Renal cortical epithelial cell (primary cell): ENCODE data around the gene BRCA2. TPM values are rescaled to one million over a fixed set of nuclear protein-coding genes. Genes with fewer than 3 reads are reported as not detected.

Source experiments
- DNase-seq: peaks from one replicate; pipeline ENCODE4 v3.0.0-alpha.2; 2011; ENCODE audit warnings: low read depth
- total RNA-seq: library from RNA; depleted of rRNA; stranded (reverse); fragments of >200 nt; gene quantifications from 2 replicates; pipeline ENCODE4 v1.2.3, GENCODE V29; 2014

The BRCA2 gene, protein sequence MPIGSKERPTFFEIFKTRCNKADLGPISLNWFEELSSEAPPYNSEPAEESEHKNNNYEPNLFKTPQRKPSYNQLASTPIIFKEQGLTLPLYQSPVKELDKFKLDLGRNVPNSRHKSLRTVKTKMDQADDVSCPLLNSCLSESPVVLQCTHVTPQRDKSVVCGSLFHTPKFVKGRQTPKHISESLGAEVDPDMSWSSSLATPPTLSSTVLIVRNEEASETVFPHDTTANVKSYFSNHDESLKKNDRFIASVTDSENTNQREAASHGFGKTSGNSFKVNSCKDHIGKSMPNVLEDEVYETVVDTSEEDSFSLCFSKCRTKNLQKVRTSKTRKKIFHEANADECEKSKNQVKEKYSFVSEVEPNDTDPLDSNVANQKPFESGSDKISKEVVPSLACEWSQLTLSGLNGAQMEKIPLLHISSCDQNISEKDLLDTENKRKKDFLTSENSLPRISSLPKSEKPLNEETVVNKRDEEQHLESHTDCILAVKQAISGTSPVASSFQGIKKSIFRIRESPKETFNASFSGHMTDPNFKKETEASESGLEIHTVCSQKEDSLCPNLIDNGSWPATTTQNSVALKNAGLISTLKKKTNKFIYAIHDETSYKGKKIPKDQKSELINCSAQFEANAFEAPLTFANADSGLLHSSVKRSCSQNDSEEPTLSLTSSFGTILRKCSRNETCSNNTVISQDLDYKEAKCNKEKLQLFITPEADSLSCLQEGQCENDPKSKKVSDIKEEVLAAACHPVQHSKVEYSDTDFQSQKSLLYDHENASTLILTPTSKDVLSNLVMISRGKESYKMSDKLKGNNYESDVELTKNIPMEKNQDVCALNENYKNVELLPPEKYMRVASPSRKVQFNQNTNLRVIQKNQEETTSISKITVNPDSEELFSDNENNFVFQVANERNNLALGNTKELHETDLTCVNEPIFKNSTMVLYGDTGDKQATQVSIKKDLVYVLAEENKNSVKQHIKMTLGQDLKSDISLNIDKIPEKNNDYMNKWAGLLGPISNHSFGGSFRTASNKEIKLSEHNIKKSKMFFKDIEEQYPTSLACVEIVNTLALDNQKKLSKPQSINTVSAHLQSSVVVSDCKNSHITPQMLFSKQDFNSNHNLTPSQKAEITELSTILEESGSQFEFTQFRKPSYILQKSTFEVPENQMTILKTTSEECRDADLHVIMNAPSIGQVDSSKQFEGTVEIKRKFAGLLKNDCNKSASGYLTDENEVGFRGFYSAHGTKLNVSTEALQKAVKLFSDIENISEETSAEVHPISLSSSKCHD (N-terminal part only)
- 0.89 and 3.8 TPM in 2 replicates for total RNA-seq

- DNase-seq, result peak; percentile 69
Observed at GRCh38 chr13:32315238-32316027, at the start of gene BRCA2, which contains the start of gene ZAR1L. TSS of gene BRCA2 (plus strand) at chr13:32315508. CDS start at chr13:32316461, 953 bp downstream. TSS of gene ZAR1L (minus strand) at chr13:32315363. CDS start at chr13:32311925, 3,438 bp downstream.

DNA sequence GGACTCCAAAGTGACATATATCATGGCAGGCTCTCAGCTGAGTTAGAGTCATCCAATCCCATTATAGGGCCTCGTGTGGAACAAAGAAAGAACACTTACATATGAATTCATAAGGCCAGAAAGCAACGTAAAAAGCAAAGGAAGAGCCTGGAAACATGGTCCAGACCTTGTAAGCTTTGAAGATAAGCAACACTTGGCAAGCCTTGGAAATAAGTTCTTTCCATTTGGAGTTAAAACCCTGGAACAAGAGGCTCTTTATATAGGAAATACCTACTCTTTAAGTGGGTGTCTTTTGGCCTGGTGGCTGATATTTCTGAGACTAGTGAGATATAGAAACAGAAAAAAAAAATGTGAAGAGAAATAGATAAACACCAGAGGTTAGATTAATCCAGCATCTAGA lies 49.6 kb upstream of the BRCA2 start:
- no peak for DNase-seq

DNA sequence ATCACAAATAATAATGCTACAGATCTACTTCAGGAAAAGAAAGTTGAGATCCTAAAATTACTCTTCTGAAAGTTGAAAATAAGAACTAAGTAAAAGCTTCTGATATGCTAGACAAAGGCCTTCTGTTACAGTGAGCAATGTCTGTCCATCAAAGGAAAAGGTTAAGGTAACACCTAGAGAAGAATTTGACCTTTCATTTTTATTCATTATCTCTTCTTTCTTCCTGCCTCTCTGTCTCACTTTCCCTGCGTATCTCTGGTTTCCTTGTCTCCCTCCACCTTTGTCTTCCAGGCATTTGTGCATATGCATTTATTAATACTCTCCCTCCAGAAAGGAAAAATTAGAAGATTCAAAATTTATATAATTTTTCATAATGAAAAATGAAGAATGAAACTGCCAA lies 49.2 kb upstream of the BRCA2 start:
- no peak for DNase-seq

GRCh38 chr13:32267836-32268439 lies 47.4 kb upstream of the BRCA2 start:
- no peak for DNase-seq

GRCh38 chr13:32272021-32272683 lies 43.2 kb upstream of the BRCA2 start:
- no peak for DNase-seq

DNA sequence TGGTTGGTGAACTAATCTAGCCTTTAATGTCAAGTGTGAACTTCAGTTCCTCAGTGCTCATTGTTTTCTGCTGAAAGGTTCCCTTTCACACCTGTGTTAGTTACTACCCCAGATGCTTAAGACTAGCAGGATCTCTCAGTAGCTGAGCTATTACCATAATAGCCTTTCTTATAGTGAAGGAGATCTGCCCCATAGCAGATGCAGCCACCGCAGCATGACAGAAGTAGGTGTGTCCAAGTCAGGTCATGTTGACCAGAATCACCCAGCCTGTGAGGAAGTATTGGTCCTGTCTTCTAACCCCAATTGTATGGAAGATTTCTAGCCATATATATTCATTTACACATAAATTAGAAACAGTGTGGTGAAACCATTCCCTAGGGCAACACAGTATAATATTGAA lies 37.5 kb upstream of the BRCA2 start:
- DNase-seq, result peak; percentile 38

DNA sequence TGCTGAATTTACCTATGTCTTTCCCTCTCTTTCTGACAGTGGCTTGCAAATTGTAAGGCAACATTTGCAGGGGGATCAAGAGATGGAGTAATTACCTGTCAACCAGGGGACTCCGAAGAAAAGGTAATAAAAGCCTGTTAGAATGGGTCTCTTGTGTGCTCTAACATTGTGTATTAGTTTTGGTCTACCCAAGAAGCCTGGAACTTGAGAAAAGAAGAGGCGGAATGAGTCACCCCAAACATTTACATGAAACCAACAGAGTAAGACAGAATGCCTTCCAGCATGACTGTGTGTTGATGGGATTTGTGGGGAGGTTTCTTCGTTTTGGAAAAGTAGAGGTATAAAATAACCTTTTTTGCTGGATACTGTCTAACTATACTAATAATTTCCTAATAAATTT lies 36.9 kb upstream of the BRCA2 start:
- DNase-seq, result peak; percentile 89

- no peak for DNase-seq
Observed at GRCh38 chr13:32281096-32281495, 34.2 kb upstream of the BRCA2 start.

GRCh38 chr13:32282096-32282711 lies 33.1 kb upstream of the BRCA2 start:
- no peak for DNase-seq

GRCh38 chr13:32284927-32285632 lies 30.2 kb upstream of the BRCA2 start:
- DNase-seq, result peak; percentile 95

DNA sequence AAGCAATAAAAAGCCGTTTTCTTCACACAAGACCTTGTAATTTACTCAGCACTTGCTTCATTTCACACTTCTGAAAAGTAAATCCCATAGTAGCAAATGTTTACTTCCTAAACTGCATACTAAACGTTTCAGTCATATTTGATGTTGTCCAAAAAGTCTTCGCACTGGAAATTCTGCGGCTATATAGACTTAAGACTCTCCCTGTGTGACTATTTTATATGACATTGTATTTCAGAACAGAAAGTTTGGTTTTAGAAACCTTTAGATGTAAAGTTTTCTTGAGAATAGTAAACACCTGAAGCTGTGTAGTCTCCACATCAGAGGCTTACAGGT lies 29.7 kb upstream of the BRCA2 start:
- no peak for DNase-seq

DNA sequence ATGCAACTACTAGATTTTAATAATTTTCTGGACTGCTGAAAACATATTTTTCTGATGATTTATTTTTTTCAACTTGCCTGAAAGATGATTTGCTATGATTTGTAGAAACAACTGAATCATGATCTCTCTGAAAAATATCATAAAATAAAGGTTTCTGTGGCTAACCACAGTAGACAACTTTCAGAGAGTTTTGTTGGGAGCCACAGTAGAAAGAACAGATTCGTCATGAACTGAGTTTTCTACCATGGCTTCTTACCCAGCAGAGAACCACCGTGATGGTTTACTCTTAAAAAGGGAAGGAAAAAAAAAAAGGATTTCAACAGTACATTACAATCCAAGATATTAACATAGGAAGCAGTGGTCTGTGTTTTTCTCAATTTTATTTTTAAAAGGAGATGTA lies 18.1 kb upstream of the BRCA2 start:
- no peak for DNase-seq

DNA sequence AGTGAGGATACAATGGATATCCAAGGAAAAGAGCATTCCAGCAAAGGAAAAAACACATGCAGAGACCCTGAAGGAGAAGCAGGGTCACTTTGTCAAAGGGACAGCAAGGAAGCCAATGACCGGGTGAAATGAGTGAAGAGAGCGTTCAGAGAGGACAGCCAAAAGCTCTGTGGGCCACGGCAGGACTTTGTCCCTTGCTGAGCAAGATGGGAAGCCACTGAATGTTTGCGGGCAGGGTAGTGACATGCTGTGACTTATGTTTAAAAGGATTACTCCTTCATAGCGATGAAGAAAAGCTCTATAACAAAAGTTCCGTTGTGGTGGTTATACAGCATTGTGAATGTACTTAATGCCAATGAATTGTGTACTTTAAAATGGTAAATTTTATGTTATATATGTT lies 16.6 kb upstream of the BRCA2 start:
- DNase-seq, result no peak

- no peak for DNase-seq
Observed at GRCh38 chr13:32299893-32300292, 15.4 kb upstream of the BRCA2 start.

- DNase-seq, result no peak
Observed at GRCh38 chr13:32300406-32300805, 14.9 kb upstream of the BRCA2 start.

DNA sequence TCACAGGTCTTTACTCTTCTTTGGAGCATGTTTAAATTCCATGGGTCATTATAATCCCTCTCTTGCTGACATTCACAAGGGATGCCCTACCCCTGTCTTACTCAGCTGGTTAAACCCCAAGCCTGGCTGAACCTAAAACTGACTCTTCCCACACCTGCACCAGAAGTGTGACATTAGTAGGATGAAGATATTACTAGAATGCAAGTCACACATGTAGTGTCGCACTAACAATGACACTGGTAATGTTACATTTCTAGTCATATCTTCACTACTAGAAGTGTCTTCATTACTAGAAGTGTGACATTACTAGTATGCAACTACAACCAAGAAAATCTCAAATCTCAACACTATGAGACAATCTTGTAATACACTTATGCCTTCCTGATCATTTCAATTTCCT lies 14.4 kb upstream of the BRCA2 start:
- no peak for DNase-seq

DNA sequence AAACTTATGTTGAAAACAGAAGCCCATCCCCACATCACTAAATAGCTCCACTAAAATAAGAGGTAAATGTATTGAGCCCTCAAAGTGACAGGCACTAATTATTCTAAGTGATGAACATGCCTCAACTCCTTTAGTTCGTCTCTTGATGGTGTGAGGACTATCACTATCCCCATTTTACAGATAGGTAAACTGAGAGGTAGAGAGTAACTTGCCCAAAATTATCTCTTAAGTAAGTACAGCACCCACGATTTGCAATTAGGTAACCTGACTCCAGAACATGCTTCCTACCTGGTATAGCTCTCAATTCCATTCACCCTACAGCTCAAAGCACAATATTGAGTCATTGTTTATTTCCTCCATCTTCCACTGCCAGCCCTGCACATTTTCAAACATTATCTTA lies 12.8 kb upstream of the BRCA2 start:
- no peak for DNase-seq

- no peak for DNase-seq
Observed at GRCh38 chr13:32305646-32306045, 9.7 kb upstream of the BRCA2 start.
